ENCODE results near the gene MOB3B.

The MOB3B gene

GRCh38 chr9:27549196-27549755 is 19.7 kb upstream of the MOB3B start:
- H3K9ac ChIP-seq (ENCODE audit: low read length) = no peak overlapping the region
- no peaks in the 10 kb centered on the region for H3K9me3 ChIP-seq (ENCODE audit: insufficient read depth, low read depth, low read length)
- no peaks in the 10 kb centered on the region for H3K79me1 ChIP-seq (ENCODE audit: low read length)
- no peak overlapping the region for H3K4me2 ChIP-seq (ENCODE audit: low read length)
- H2BK120ac ChIP-seq (ENCODE audit: insufficient read depth, low read length, poor library complexity) = no peak overlapping the region
- H2BK5ac ChIP-seq (ENCODE audit: low read depth, low read length, poor library complexity) = no peak overlapping the region
- no peak for DNase-seq
- peaks cover 0 to 5% of the 10 kb centered on the region in 2 experiments for H3K36me3 ChIP-seq (ENCODE audit: control insufficient read depth in 1 of 2, insufficient read depth in 2 of 2, low read length in 2 of 2)
- no peak overlapping the region for H3K23ac ChIP-seq (ENCODE audit: low read length)
- no peak overlapping the region for H4K91ac ChIP-seq (ENCODE audit: low read depth, low read length)
- no peaks in the 10 kb centered on the region for H3K79me2 ChIP-seq (ENCODE audit: control insufficient read depth, insufficient read depth, low read length, poor library complexity)
- no CpG with 5 or more reads among the region's 4 CpGs for WGBS (ENCODE audit: extremely low coverage, insufficient coverage, insufficient read length)
- no peaks in the 10 kb centered on the region for H3K27me3 ChIP-seq (ENCODE audit: insufficient read depth, low read length)
- H2AFZ ChIP-seq (ENCODE audit: insufficient read depth, low read length, poor library complexity) = no peak overlapping the region
- H4K12ac ChIP-seq (ENCODE audit: low read depth, low read length) = no peak overlapping the region
- H3K4me1 ChIP-seq (ENCODE audit: control insufficient read depth in 1 of 2, insufficient read depth in 2 of 2, low read length in 2 of 2) = no peaks in the 10 kb centered on the region
- no peak overlapping the region for H4K8ac ChIP-seq (ENCODE audit: low read depth, low read length)
- no peak overlapping the region for H3K4ac ChIP-seq (ENCODE audit: low read depth, low read length)
- H2BK12ac ChIP-seq (ENCODE audit: low read length) = no peak overlapping the region
- no peak overlapping the region for H3K14ac ChIP-seq (ENCODE audit: low read length)
- H3K4me3 ChIP-seq (ENCODE audit: low read depth, low read length) = no peak overlapping the region
- no peak overlapping the region for H3K18ac ChIP-seq (ENCODE audit: low read length)
- no peak overlapping the region for H3K27ac ChIP-seq (ENCODE audit: low read depth, low read length)
- no peak overlapping the region for H2AK5ac ChIP-seq (ENCODE audit: low read length)

GRCh38 chr9:27548055-27548741 is 18.6 kb upstream of the MOB3B start:
- Histone ChIP-seq H3K9me3 (ENCODE audit: insufficient read depth, low read depth, low read length) (no peaks in the 10 kb centered on the region), H3K14ac (ENCODE audit: low read length) (no peak overlapping the region), H3K79me1 (ENCODE audit: low read length) (no peaks in the 10 kb centered on the region), H2BK12ac (ENCODE audit: low read length) (no peak overlapping the region), H3K4ac (ENCODE audit: low read depth, low read length) (no peak overlapping the region), H2AK5ac (ENCODE audit: low read length) (no peak overlapping the region), H3K23ac (ENCODE audit: low read length) (no peak overlapping the region), H2BK120ac (ENCODE audit: insufficient read depth, low read length, poor library complexity) (no peak overlapping the region), H4K8ac (ENCODE audit: low read depth, low read length) (no peak overlapping the region), H3K36me3 (ENCODE audit: control insufficient read depth in 1 of 2, insufficient read depth in 2 of 2, low read length in 2 of 2) (peaks cover 0 to 5% of the 10 kb centered on the region in 2 experiments), H3K27me3 (ENCODE audit: insufficient read depth, low read length) (no peaks in the 10 kb centered on the region), H4K91ac (ENCODE audit: low read depth, low read length) (no peak overlapping the region), H3K18ac (ENCODE audit: low read length) (no peak overlapping the region), H2AFZ (ENCODE audit: insufficient read depth, low read length, poor library complexity) (no peak overlapping the region), H4K12ac (ENCODE audit: low read depth, low read length) (no peak overlapping the region), H3K4me2 (ENCODE audit: low read length) (no peak overlapping the region), H3K9ac (ENCODE audit: low read length) (no peak overlapping the region), H3K27ac (ENCODE audit: low read depth, low read length) (no peak overlapping the region), H3K79me2 (ENCODE audit: control insufficient read depth, insufficient read depth, low read length, poor library complexity) (no peaks in the 10 kb centered on the region), H2BK5ac (ENCODE audit: low read depth, low read length, poor library complexity) (no peak overlapping the region), H3K4me3 (ENCODE audit: low read depth, low read length) (no peak overlapping the region), H3K4me1 (ENCODE audit: control insufficient read depth in 1 of 2, insufficient read depth in 2 of 2, low read length in 2 of 2) (no peaks in the 10 kb centered on the region)
- no CpG with 5 or more reads among the region's 10 CpGs for WGBS (ENCODE audit: extremely low coverage, insufficient coverage, insufficient read length)
- peak; percentile 4 to 71 for DNase-seq

GRCh38 chr9:27545471-27545870 is 15.9 kb upstream of the MOB3B start:
- Histone ChIP-seq H3K79me2 (ENCODE audit: control insufficient read depth, insufficient read depth, low read length, poor library complexity) (no peaks in the 10 kb centered on the region), H4K8ac (ENCODE audit: low read depth, low read length) (no peak overlapping the region), H3K4me3 (ENCODE audit: low read depth, low read length) (no peak overlapping the region), H4K12ac (ENCODE audit: low read depth, low read length) (no peak overlapping the region), H3K23ac (ENCODE audit: low read length) (no peak overlapping the region), H4K91ac (ENCODE audit: low read depth, low read length) (no peak overlapping the region), H2AK5ac (ENCODE audit: low read length) (no peak overlapping the region), H3K9ac (ENCODE audit: low read length) (no peak overlapping the region), H2AFZ (ENCODE audit: insufficient read depth, low read length, poor library complexity) (no peak overlapping the region), H3K18ac (ENCODE audit: low read length) (no peak overlapping the region), H3K27ac (ENCODE audit: low read depth, low read length) (no peak overlapping the region), H3K9me3 (ENCODE audit: insufficient read depth, low read depth, low read length) (no peaks in the 10 kb centered on the region), H3K14ac (ENCODE audit: low read length) (no peak overlapping the region), H3K27me3 (ENCODE audit: insufficient read depth, low read length) (no peaks in the 10 kb centered on the region), H3K36me3 (ENCODE audit: control insufficient read depth in 1 of 2, insufficient read depth in 2 of 2, low read length in 2 of 2) (peaks cover 0 to 2% of the 10 kb centered on the region in 2 experiments), H2BK120ac (ENCODE audit: insufficient read depth, low read length, poor library complexity) (no peak overlapping the region), H3K4me2 (ENCODE audit: low read length) (no peak overlapping the region), H3K79me1 (ENCODE audit: low read length) (no peaks in the 10 kb centered on the region), H2BK5ac (ENCODE audit: low read depth, low read length, poor library complexity) (no peak overlapping the region), H3K4ac (ENCODE audit: low read depth, low read length) (no peak overlapping the region), H2BK12ac (ENCODE audit: low read length) (no peak overlapping the region), H3K4me1 (ENCODE audit: control insufficient read depth in 1 of 2, insufficient read depth in 2 of 2, low read length in 2 of 2) (no peaks in the 10 kb centered on the region)
- WGBS (ENCODE audit: extremely low coverage, insufficient coverage, insufficient read length) = no CpG with 5 or more reads among the region's 3 CpGs
- DNase-seq = no peak

GRCh38 chr9:27542508-27542907 is 12.9 kb upstream of the MOB3B start:
- Histone ChIP-seq H2AK5ac (ENCODE audit: low read length) (no peak overlapping the region), H3K23ac (ENCODE audit: low read length) (no peak overlapping the region), H3K18ac (ENCODE audit: low read length) (no peak overlapping the region), H3K9me3 (ENCODE audit: insufficient read depth, low read depth, low read length) (no peaks in the 10 kb centered on the region), H3K79me2 (ENCODE audit: control insufficient read depth, insufficient read depth, low read length, poor library complexity) (no peaks in the 10 kb centered on the region), H3K36me3 (ENCODE audit: control insufficient read depth in 1 of 2, insufficient read depth in 2 of 2, low read length in 2 of 2) (no peaks in the 10 kb centered on the region), H2BK5ac (ENCODE audit: low read depth, low read length, poor library complexity) (no peak overlapping the region), H3K27me3 (ENCODE audit: insufficient read depth, low read length) (no peaks in the 10 kb centered on the region), H3K79me1 (ENCODE audit: low read length) (no peaks in the 10 kb centered on the region), H3K14ac (ENCODE audit: low read length) (no peak overlapping the region), H3K4me3 (ENCODE audit: low read depth, low read length) (no peak overlapping the region), H3K9ac (ENCODE audit: low read length) (no peak overlapping the region), H4K8ac (ENCODE audit: low read depth, low read length) (no peak overlapping the region), H3K4me1 (ENCODE audit: control insufficient read depth in 1 of 2, insufficient read depth in 2 of 2, low read length in 2 of 2) (peaks cover 3 to 4% of the 10 kb centered on the region in 2 experiments), H4K91ac (ENCODE audit: low read depth, low read length) (no peak overlapping the region), H3K4me2 (ENCODE audit: low read length) (no peak overlapping the region), H2BK12ac (ENCODE audit: low read length) (no peak overlapping the region), H4K12ac (ENCODE audit: low read depth, low read length) (no peak overlapping the region), H2AFZ (ENCODE audit: insufficient read depth, low read length, poor library complexity) (no peak overlapping the region), H3K27ac (ENCODE audit: low read depth, low read length) (no peak overlapping the region), H3K4ac (ENCODE audit: low read depth, low read length) (no peak overlapping the region), H2BK120ac (ENCODE audit: insufficient read depth, low read length, poor library complexity) (no peak overlapping the region)
- no peak for DNase-seq
- no CpG with 5 or more reads among the region's 2 CpGs for WGBS (ENCODE audit: extremely low coverage, insufficient coverage, insufficient read length)

Data from trophoblast cell (in vitro differentiated cells and primary cell).